ENCODE measurements around the gene MYRF. TPM values are rescaled to one million over a fixed set of nuclear protein-coding genes. Genes with fewer than 3 reads are reported as not detected.

The MYRF gene
- 0.06 TPM in 1 of 2 replicates, not detected in the other for polyA plus RNA-seq

GRCh38 chr11:61752117-61752924 lies at the start of gene MYRF:
Gene MYRF, plus strand, starts transcription at chr11:61752636. Its CDS starts 109 bp downstream, at chr11:61752745.

GRCh38 chr11:61792310-61793082 lies 40.1 kb downstream of the MYRF start, which contains the start of the genes FEN1 and TMEM258:
Gene FEN1, plus strand, starts transcription at chr11:61792911. Its CDS starts 2,451 bp downstream, at chr11:61795362.
Gene TMEM258, minus strand, starts transcription at chr11:61792599. Its CDS starts 41 bp downstream, at chr11:61792558.

GRCh38 chr11:61816736-61817455 lies 64.5 kb downstream of the MYRF start, which contains the start of gene FADS1:
Gene FADS1, minus strand, starts transcription at chr11:61817003. Its CDS starts 74 bp downstream, at chr11:61816929.

DNA sequence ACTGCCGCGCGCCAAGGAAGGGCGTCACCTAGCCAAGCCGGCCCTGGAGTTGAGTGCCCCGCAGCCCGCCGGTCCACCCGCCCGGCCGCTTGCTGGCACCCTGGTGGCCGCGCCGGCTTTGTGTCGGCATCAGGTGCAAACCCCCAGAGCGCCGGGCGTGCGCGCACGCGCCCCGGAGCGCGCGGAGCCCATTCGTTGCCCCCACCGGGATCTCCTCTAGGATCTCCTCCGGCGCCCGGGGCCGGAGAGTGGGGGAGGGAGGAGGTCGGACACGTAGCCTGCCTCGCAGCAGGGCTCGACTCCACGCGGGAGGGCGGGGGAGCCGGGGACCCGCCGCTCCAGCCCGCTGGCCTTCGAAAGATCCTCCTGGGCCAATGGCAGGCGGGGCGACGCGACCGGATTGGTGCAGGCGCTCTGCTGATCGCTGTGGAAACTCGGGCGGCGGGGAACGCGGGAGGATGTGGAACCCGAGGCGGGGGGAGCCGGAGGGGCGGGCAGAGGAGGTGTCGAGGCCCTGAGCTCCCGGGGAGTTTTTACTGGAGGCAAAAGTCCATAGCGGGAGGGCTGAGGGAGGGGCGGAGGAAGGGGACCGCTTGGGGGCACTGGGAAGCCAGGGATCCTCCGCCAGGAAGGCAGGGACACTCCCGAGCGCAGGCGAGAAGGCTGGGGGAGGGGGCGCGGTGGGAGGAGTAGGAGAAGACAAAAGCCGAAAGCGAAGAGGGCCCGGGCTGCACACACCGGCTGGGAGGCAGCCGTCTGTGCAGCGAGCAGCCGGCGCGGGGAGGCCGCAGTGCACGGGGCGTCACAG lies 75.3 kb downstream of the MYRF start, which contains the start of gene FADS2:
TSS of gene FADS2 (plus strand) at position 730 of the 808 bp plus-strand sequence. CDS start 91 bp downstream, outside the sequence.

Other genes with a start within 250 kb of the MYRF start
- not detected in 2 replicates for gene LRRC10B, start 243.9 kb upstream of the MYRF start, polyA plus RNA-seq
- gene SYT7, start 171.6 kb upstream of the MYRF start, polyA plus RNA-seq: 18.3 and 23.6 TPM in 2 replicates
- gene DAGLA, start 72.2 kb upstream of the MYRF start, polyA plus RNA-seq: 3.7 and 5.1 TPM in 2 replicates
- 402 and 501 TPM in 2 replicates for gene TMEM258, start 40.0 kb downstream of the MYRF start, polyA plus RNA-seq
- gene FEN1, start 40.3 kb downstream of the MYRF start, polyA plus RNA-seq: 12.6 and 17.0 TPM in 2 replicates
- 25.7 and 34.0 TPM in 2 replicates for gene FADS1, start 64.4 kb downstream of the MYRF start, polyA plus RNA-seq
- gene FADS2, start 75.7 kb downstream of the MYRF start, polyA plus RNA-seq: 7.3 and 9.6 TPM in 2 replicates
- gene FADS3, start 138.9 kb downstream of the MYRF start, polyA plus RNA-seq: 0.51 TPM in 1 of 2 replicates, not detected in the other
- gene RAB3IL1, start 164.9 kb downstream of the MYRF start, polyA plus RNA-seq: 0.14 and 0.15 TPM in 2 replicates
- gene BEST1, start 197.7 kb downstream of the MYRF start, polyA plus RNA-seq: not detected in 2 replicates
- gene FTH1, start 215.0 kb downstream of the MYRF start, polyA plus RNA-seq: 157 and 245 TPM in 2 replicates

Measured in Purkinje cell (primary cell).